IMR-90 (cell line): ENCODE data around the gene SVEP1.

Experiments
- BHLHE40 ChIP-seq: fragments of 150-350 bp; IDR thresholded peaks from 2 replicates; pipeline ENCODE4 v1.6.1; 2016; ENCODE audit warnings: mild to moderate bottlenecking, low read depth, low read length
- CEBPB ChIP-seq: IDR thresholded peaks from 2 replicates; pipeline ENCODE4 v1.6.1; 2012; ENCODE audit warnings: low read depth, low read length, improper control_type of control experiment
- CHD1 ChIP-seq: IDR thresholded peaks from 2 replicates; pipeline ENCODE4 v1.6.1; 2012; ENCODE audit warnings: low read depth, low read length, improper control_type of control experiment
- FOS ChIP-seq: fragments of 150-350 bp; IDR thresholded peaks from 2 replicates; pipeline ENCODE4 v1.6.1; 2016; ENCODE audit warnings: low read depth, low read length
- MAFK ChIP-seq: IDR thresholded peaks from 2 replicates; pipeline ENCODE4 v1.6.1; 2012; ENCODE audit warnings: low read depth, low read length, improper control_type of control experiment
- MAZ ChIP-seq: IDR thresholded peaks from 2 replicates; pipeline ENCODE4 v1.6.1; 2012; ENCODE audit warnings: low read depth, mild to moderate bottlenecking, low read length, improper control_type of control experiment, moderate library complexity, borderline replicate concordance
- NFE2L2 ChIP-seq: fragments of 150-350 bp; IDR thresholded peaks from 2 replicates; pipeline ENCODE4 v1.6.1; 2016; ENCODE audit warnings: low read depth, mild to moderate bottlenecking, low read length
- POLR2A ChIP-seq: IDR thresholded peaks from 2 replicates; pipeline ENCODE4 v1.6.1; 2012; ENCODE audit warnings: mild to moderate bottlenecking, low read depth, low read length
- RCOR1 ChIP-seq: IDR thresholded peaks from 2 replicates; pipeline ENCODE4 v1.6.1; 2012; ENCODE audit warnings: mild to moderate bottlenecking, low read length, improper control_type of control experiment; ENCODE audit not compliant: insufficient replicate concordance
- RFX5 ChIP-seq: IDR thresholded peaks from 2 replicates; pipeline ENCODE4 v1.8.0; 2012; ENCODE audit warnings: low read depth, mild to moderate bottlenecking, low read length, moderate library complexity
- SMC3 ChIP-seq: fragments of 150-350 bp; IDR thresholded peaks from 2 replicates; pipeline ENCODE4 v1.6.1; 2016; ENCODE audit warnings: low read depth, mild to moderate bottlenecking, antibody characterized with exemption, low read length, moderate library complexity
- USF2 ChIP-seq: fragments of 150-350 bp; IDR thresholded peaks from 2 replicates; pipeline ENCODE4 v1.6.1; 2017; ENCODE audit warnings: mild to moderate bottlenecking, antibody characterized with exemption, low read length, low read depth
- TF ChIP-seq, protein P1 (sequence below): conservative IDR thresholded peaks from 2 replicates; pipeline ENCODE4 v1.5.1; 2012; ENCODE audit warnings: mild to moderate bottlenecking, low read depth, low read length, improper control_type of control experiment
- TF ChIP-seq, protein P2 (sequence below): fragments of 150-350 bp; IDR thresholded peaks from 2 replicates; pipeline ENCODE4 v1.6.1; 2016; ENCODE audit warnings: low read depth, mild to moderate bottlenecking, low read length, moderate library complexity, borderline replicate concordance

DNA sequence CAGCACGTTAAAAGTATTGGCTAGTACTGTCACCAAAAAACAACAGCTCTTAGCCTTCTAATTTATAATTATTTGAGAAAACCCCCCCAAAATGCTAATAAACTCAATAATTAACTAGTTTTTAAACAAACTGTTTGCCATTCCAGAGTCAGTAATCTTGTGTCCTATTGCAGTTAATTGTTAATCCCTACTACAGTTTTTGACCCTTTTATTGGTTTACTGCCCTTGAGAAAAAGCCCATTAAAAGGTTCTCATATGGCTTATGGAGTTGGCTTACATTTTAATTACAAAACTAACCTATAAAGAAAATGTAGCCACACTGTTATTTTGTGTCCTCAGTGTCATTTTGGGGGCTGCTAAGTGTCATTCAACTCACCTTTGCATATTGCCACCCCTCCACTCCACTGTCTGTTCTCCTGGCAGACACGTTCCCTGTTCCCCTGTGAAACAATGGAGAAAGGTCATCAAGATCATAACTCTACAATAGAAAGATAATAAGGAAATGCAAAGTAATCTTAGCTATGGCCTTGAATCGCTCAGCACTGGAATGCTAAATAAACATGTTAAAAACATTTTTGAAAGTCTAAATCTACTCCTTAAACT is 190.3 kb downstream of the SVEP1 start:
- TF ChIP-seq, protein P1, sequence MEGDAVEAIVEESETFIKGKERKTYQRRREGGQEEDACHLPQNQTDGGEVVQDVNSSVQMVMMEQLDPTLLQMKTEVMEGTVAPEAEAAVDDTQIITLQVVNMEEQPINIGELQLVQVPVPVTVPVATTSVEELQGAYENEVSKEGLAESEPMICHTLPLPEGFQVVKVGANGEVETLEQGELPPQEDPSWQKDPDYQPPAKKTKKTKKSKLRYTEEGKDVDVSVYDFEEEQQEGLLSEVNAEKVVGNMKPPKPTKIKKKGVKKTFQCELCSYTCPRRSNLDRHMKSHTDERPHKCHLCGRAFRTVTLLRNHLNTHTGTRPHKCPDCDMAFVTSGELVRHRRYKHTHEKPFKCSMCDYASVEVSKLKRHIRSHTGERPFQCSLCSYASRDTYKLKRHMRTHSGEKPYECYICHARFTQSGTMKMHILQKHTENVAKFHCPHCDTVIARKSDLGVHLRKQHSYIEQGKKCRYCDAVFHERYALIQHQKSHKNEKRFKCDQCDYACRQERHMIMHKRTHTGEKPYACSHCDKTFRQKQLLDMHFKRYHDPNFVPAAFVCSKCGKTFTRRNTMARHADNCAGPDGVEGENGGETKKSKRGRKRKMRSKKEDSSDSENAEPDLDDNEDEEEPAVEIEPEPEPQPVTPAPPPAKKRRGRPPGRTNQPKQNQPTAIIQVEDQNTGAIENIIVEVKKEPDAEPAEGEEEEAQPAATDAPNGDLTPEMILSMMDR: no peak
- no peak for TF ChIP-seq POLR2A
- no peak for TF ChIP-seq RFX5
- no peak for TF ChIP-seq SMC3
- no peak for TF ChIP-seq FOS
- TF ChIP-seq USF2: no peak
- no peak for TF ChIP-seq MAZ
- TF ChIP-seq NFE2L2: no peak
- TF ChIP-seq, protein P2, sequence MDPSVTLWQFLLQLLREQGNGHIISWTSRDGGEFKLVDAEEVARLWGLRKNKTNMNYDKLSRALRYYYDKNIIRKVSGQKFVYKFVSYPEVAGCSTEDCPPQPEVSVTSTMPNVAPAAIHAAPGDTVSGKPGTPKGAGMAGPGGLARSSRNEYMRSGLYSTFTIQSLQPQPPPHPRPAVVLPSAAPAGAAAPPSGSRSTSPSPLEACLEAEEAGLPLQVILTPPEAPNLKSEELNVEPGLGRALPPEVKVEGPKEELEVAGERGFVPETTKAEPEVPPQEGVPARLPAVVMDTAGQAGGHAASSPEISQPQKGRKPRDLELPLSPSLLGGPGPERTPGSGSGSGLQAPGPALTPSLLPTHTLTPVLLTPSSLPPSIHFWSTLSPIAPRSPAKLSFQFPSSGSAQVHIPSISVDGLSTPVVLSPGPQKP: no peak
- TF ChIP-seq CHD1: no peak
- no peak for TF ChIP-seq CEBPB
- no peak for TF ChIP-seq RCOR1
- TF ChIP-seq BHLHE40: no peak
- TF ChIP-seq MAFK: no peak
